Endometrial microvascular endothelial cells (primary cell): ENCODE data around the gene ASH1L. TPM values are rescaled to one million over a fixed set of nuclear protein-coding genes. Genes with fewer than 3 reads are reported as not detected.
"Not testable (repeated sequence)": the region's sequence is repeated elsewhere in the genome, so short reads cannot be mapped to it uniquely, and the experiment has no call there.

ENCODE experiments used
- in situ Hi-C: cut with HindIII; loops from 2 replicates; pipeline ENCODE4 v1.10.0; 2017; ENCODE audit warnings: low sequenced_read_pairs, low pct_unique_long_range_greater_than_20kb; ENCODE audit errors: inconsistent ontology term
- total RNA-seq: library from RNA; depleted of rRNA; stranded (reverse); fragments of >200 nt; gene quantifications from one replicate; pipeline ENCODE4 v1.2.3, GENCODE V29; 2015; ENCODE audit errors: inconsistent ontology term

The ASH1L gene
- total RNA-seq, 1 donor from 2014 or later, result 15.4 TPM

DNA sequence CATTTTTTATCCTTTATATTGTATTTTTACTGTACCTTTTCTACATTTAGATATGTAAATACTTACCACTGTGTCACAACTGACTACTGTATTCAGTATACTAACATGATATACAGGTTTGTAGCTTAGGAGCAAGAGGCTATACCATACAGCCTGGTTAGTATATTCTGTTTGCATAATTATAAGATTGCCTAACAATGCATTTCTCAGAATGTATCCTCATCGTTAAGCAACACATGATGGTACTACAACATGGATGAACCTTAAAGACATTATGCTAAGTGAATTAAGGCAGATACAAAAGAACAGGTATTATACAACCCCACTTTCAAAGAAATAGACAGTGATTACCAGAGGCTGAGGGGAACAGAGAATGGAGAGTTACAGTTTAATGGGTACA is 179.2 kb downstream of the ASH1L start:
- in situ Hi-C loops, result no loop called here

GRCh38 chr1:155379631-155380090 is 182.9 kb downstream of the ASH1L start:
- in situ Hi-C loops, result no loop called here

- in situ Hi-C loops, result no loop called here
These were observed 183.4 kb downstream of the ASH1L start for GRCh38 chr1:155379180-155379579.

DNA sequence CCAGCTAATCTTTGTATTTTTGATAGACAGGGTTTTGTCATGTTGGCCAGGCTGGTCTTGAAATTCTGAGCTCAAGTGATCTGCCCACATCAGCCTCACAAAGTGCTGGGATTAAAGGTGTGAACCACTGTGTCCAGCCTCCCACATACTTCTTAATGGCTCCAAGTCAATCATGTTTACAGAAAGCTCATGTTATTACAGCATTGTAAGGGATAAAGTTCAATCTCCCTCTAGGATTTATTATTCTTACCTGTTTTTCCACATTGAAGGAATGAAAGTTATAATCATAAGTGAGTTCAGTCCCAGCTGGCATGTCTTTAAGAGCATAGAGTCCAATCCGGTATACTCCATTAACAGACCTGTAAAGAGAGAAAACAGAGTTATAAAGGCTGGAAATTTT is 202.6 kb downstream of the ASH1L start:
- in situ Hi-C loops, result no loop called here

GRCh38 chr1:155352631-155353030 is 210.0 kb downstream of the ASH1L start:
- in situ Hi-C loops, result no loop called here

GRCh38 chr1:155342842-155343241 is 219.8 kb downstream of the ASH1L start:
- in situ Hi-C loops, result no loop called here

DNA sequence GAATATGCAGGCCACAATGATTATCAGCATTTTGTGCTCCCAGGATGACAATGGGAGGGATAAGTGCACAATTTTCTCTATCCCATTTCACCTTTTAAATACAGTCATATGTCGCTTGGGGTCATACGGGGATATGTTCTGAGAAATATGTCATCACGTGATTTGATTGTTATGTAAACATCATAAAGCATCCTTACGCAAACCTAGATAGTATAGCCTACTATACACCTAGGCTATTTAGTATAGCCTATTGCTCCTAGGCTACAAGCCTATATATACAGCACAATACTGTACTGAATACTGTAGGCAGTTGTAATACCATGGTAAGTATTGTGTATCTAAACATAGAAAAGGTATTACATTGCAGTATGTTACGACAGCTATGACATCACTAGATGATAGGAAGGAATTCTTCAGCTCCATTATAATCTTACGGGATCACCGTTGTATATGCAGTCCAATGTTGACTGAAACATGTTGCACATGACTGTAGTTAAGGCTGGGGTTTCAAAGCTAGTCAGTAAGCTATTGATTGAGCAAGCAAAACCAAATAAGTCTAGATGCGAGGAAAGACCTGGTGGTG is 223.0 kb downstream of the ASH1L start:
- in situ Hi-C loops, result no loop called here

GRCh38 chr1:155334962-155335361 is 227.6 kb downstream of the ASH1L start:
- in situ Hi-C loops, result no loop called here

DNA sequence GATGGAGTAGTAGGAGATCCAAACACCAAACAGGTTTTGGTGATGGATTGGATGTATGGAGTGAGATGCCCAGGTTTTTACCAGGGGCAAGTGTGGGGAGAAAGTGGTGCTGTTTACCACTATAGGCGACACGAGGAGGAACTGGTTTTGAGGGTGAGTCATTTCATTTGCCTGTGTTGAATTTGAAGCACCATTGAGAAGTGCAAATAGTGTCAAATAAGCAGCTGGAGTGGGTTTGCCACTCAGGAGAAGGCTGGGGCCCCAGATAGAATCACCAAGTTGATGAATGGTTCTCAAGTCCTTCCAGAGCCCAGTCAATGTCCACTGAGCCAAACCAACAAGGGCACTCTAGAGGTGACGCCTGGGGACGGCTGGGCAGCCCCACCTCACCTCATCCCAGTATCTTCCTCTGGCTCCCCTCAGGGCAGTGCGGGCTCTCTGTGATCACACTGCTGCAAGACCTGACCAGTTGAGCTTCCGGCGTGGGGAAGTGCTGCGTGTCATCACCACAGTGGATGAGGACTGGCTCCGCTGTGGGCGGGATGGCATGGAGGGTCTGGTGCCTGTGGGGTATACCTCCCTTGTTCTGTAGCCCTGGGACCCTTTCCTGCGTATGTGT is 232.5 kb downstream of the ASH1L start:
- in situ Hi-C loops, result no loop called here

- in situ Hi-C loops, result not testable (repeated sequence)
These were observed 233.7 kb downstream of the ASH1L start for GRCh38 chr1:155328856-155329255.

DNA sequence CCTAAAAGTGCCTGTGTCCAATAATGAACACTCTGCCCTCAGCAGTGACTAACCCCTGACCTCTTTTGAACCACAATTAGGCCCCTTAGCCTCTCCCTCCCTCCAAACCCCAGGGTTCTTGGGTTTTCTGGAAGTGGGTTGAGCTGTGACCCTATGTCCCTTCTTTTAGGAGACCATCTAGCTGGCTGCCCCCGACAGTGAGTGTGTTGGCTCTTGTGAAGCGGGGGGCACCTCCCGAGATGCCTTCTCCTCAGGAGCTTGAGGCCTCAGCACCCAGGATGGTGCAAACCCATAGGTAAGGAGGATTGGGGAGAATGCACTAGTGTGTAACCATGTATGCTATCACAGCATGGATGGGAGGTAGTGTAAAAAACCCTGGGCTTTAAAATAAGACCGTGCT is 234.6 kb downstream of the ASH1L start:
- in situ Hi-C loops, result no loop called here

GRCh38 chr1:155326631-155327037 is 236.0 kb downstream of the ASH1L start:
- in situ Hi-C loops, result no loop called here

DNA sequence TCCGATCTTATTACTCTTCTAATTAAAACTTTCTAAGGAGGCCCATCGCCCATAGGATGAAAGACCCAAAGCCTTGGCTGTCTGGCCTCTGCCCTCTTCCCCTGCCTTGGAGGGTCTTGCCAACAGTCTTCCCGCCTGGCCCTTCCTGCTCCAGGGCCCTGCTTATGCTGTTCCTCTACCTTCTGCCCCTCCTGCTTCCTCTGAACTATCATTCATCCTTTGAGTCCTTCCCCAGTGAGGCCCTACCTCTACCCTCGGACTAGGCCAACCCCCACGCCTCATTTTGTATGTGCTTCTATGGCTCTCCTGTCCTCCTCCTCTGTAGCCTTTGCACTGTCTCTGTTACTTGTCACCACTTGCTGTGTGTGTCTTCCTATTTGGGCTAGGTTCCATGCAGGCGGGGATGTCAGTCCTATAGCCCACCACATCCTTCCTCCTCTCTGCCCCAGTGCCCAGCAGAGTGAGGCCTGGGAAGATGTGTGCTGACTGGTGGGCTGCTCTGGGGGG is 236.5 kb downstream of the ASH1L start:
- in situ Hi-C loops, result no loop called here

DNA sequence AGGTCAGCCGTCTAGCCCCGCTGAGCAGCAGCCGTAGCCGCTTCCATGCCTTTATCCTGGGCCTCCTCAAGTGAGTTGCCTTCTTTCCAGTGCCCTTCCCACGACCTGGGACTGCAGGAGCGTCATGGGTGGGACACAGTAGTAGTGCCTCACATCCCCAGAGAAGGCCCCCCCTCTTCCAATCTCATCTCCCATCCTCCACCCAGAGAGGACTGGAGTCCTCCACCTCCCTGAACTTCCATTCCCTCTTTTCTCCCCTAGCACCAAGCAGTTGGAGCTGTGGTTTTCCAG is 237.1 kb downstream of the ASH1L start:
- in situ Hi-C loops, result no loop called here

DNA sequence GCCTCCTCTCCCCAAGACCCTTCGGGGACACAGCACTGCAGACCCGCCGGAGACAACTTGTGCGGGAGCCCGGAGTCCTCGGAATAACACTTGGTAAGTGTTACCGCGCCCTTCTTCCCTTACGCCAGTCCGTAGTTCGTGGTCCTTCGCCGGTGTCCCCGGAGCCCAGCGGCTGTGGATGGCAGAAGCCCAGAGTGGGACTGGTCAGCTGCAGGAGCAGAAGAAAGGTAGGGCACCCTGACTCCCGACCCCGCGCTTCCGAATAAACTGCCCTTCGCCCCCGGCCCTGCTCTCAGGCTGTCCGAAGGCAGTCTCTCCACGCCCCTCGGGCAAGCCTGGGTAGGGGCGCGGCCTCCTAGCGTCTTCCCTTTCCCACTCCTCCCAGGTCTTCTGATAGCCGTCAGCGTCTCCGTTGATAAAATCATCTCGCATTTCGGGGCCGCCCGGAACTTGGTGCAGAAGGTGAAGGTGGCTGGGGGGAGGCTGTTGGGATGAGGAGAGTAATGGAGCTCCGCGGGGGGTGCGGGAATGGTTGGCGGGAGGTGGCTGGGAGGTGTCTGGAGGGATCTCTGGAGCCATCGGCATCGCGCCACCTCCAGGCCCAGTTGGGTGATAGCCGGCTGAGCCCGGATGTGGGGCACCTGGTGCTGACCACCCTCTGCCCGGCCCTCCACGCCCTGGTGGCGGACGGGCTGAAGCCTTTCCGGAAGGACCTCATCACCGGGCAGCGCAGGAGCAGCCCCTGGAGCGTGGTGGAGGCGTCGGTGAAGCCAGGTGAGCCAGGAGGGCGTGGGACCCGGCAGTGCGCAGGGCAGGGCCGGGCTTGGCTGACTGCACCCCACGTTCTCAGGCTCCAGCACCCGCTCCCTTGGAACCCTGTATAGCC is 237.6 kb downstream of the ASH1L start:
- in situ Hi-C loops, result no loop called here

DNA sequence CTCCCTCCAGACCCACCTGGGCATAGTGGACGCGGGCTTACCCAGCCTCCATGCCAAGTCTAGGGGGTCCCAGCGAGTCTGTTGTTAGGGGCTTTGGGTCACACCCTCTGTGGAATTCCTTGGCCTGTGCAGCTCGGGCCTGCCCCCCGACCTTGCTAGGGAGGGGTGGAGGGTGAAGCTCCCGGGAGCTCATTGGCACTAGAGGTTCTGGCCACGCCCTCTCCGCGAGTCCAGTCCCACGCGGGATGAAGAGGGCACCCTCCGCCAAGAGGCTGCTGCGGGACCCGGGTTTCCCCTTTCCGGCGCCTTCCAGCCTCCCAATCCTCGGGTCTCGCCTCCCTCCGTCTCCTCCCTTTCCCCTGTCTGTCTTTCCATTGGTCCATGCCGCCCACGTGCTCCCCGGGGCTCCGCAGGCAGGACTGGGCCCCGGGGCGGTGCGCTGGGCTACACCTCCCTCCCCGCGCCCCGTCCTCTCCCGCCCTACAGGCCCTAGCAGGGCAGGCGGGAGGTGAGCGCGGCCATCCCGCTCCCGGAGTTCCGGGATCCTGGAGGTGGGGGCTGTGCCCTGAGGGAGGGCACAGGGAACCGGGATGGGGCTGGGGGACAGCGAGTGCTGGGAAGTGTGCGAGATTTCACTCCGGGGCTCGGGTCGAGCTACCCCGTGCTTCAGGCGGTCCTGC is 238.4 kb downstream of the ASH1L start:
- in situ Hi-C loops, result no loop called here

DNA sequence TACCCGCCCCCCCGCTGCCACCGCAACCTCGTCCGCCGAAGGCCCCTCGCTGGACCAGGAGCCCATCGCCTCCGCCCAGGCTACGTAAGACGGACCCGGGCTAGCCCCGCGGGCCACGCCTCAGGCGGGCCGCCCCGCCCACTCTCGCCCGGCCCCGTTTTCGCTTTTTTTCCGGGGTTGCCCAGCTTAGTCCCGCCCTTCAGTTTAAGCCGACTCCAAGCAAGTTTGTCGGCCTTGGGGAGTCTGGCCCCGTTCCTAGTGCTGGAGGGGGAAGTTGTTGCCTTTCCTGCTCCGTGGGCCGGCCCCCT is 238.9 kb downstream of the ASH1L start:
- in situ Hi-C loops, result no loop called here

GRCh38 chr1:155322953-155323728 is 239.5 kb downstream of the ASH1L start:
- in situ Hi-C loops, result no loop called here

DNA sequence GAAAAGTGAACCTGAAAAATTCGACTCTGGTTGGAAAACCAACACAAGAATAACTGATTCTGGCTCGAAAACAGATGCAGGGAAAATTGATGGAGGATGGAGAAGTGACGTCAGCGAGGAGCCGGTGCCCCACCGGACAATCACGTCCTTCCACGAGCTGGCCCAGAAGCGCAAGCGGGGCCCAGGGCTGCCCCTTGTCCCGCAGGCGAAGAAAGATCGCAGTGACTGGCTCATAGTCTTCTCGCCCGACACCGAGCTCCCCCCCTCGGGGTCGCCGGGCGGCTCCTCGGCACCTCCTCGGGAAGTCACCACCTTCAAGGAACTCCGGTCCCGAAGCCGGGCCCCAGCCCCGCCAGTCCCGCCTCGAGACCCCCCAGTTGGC is 240.0 kb downstream of the ASH1L start:
- in situ Hi-C loops, result no loop called here
